Bronchial epithelial cell (primary cell): ENCODE data around the gene CMC2. TPM values are rescaled to one million over a fixed set of nuclear protein-coding genes. Genes with fewer than 3 reads are reported as not detected.

Experiments used
- DNase-seq: peaks from one replicate; pipeline ENCODE4 v3.0.0-alpha.2; 2010; ENCODE audit warnings: low read depth
- FAIRE-seq: peaks from 2 replicates; lab custom pipeline; 2011; peaks lifted over from hg19 to GRCh38; lab: Jason Lieb, UNC
- H3K27me3 ChIP-seq: 2 replicates; pipeline ENCODE4 v1.5.1; 2011; ENCODE audit warnings: low read length; ENCODE audit not compliant: control insufficient read depth, insufficient read depth
- H3K36me3 ChIP-seq: 2 replicates; pipeline ENCODE4 v1.5.1; 2011; ENCODE audit warnings: low read length; ENCODE audit not compliant: control insufficient read depth, insufficient read depth
- H3K4me3 ChIP-seq: 2 replicates; pipeline ENCODE4 v1.5.1; 2011; ENCODE audit warnings: mild to moderate bottlenecking, low read depth, low read length, control low read depth
- CTCF ChIP-seq: IDR thresholded peaks from 2 replicates; pipeline ENCODE4 v1.5.1; 2011; ENCODE audit warnings: mild to moderate bottlenecking, moderate library complexity, low read length, control low read depth, inconsistent platforms; ENCODE audit not compliant: insufficient read depth, severe bottlenecking
- total RNA-seq: library from RNA; depleted of rRNA; stranded (reverse); fragments of >200 nt; gene quantifications from 2 replicates; pipeline ENCODE4 v1.2.1, GENCODE V29; 2014

Gene CMC2
- total RNA-seq, 1 donor from 2014 or later: 25.0 TPM

DNA sequence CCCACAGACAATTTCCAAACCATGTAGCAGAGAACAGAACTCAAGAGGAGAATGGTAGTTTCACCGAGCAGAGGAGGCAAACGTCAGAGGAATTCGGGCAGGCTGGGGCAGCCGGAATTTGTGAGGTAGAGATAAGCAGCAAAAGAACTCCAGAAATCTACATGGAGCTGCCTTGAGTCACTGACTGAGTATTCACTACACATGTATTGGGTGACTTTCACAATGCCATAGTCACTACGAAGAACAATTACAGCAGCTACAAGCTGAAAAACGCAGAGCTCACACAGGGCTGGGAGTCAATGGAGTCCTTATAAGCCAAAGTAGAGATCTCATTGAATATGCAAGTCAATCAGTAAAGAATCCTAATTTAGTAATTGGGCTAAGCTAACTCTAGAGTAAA is 13.4 kb downstream of the CMC2 start:
- DNase-seq: peak; percentile 95
- no peak for FAIRE-seq
- no peak for TF ChIP-seq CTCF
- no peaks in the 10 kb centered on the region for H3K36me3 ChIP-seq
- H3K27me3 ChIP-seq: no peaks in the 10 kb centered on the region
- no peak overlapping the region for H3K4me3 ChIP-seq

GRCh38 chr16:80992676-80993293 is 13.9 kb downstream of the CMC2 start:
- H3K4me3 ChIP-seq: no peak overlapping the region
- no peaks in the 10 kb centered on the region for H3K27me3 ChIP-seq
- FAIRE-seq: no peak
- TF ChIP-seq CTCF: no peak
- H3K36me3 ChIP-seq: no peaks in the 10 kb centered on the region
- no peak for DNase-seq

GRCh38 chr16:80991792-80992430 is 14.8 kb downstream of the CMC2 start:
- FAIRE-seq (no peak), DNase-seq (no peak)
- Histone ChIP-seq H3K27me3 (no peaks in the 10 kb centered on the region), H3K36me3 (no peaks in the 10 kb centered on the region), H3K4me3 (no peak overlapping the region)
- TF ChIP-seq CTCF: no peak

DNA sequence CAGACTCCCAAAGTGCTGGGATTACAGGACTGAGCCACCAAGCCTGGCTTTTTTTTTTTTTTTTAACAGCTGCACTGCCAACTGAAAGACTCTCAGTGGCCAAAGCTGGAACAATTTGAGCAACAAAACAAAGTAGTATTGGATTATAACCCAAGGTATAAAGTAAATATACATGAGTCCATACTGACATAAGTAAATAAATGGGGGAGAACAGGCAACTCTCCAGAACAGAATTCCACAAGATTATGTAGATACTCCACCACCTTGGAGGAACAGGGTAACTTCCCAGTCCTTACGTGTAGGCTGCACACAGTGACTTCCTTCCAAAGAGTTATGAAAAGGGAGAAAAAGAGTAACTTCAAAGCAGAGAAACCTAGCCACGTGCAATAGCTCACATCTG is 15.7 kb downstream of the CMC2 start:
- no peaks in the 10 kb centered on the region for H3K36me3 ChIP-seq
- H3K4me3 ChIP-seq: no peak overlapping the region
- no peaks in the 10 kb centered on the region for H3K27me3 ChIP-seq
- FAIRE-seq: no peak
- no peak for TF ChIP-seq CTCF
- DNase-seq: no peak

DNA sequence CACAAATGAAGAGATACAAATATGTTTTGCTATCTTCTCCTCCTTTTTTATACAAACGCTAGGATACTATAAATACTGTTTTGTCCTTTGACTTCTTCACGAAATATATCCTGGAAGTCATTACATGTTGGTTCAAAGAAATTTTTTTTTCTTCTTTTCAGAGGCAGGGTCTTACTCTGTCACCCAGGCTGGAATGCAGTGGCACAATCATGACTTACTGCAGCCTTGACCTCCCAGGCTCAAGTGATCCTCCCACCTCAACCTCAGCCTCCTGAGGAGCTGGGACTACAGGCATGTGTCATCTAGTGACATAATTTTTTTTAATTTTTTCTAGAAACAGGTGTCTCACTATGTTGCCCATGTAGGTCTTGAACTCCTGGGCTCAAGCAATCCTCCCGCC is 16.1 kb downstream of the CMC2 start:
- FAIRE-seq (no peak), DNase-seq (no peak)
- TF ChIP-seq CTCF: no peak
- H3K27me3 ChIP-seq: no peaks in the 10 kb centered on the region
- H3K4me3 ChIP-seq: no peak overlapping the region
- H3K36me3 ChIP-seq: no peaks in the 10 kb centered on the region

DNA sequence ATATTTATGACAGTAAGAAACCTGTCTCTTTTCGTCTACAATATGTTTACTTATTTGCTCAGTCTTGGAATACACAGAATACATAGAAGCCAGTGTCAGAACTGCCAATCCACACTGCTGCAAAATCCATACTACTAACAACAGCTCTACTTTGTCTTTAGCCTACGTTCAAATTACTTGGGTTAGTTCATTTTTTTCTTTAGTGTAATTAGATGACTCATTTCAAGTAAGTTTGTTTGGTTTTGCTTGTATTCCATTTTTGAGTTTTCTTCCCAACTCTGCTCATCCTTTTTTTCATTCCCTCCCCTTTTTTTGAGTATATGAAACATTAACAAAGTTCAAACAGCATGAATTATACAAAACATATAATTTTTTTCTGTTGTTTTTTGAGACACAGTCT is 16.9 kb downstream of the CMC2 start:
- FAIRE-seq: no peak
- Histone ChIP-seq H3K27me3 (no peaks in the 10 kb centered on the region), H3K36me3 (no peaks in the 10 kb centered on the region), H3K4me3 (no peak overlapping the region)
- TF ChIP-seq CTCF: no peak
- DNase-seq: peak; percentile 21
